Activated CD4-positive, alpha-beta T cell treated with anti-CD3 and anti-CD28 coated beads, Interleukin-2, amount 50 U/mL, for 1 hour (primary cell): ENCODE results near the gene SELPLG.
"Not testable (repeated sequence)": the region's sequence is repeated elsewhere in the genome, so short reads cannot be mapped to it uniquely, and the experiment has no call there.

Source experiments
- DNase-seq: peaks from one replicate; pipeline ENCODE4 v3.0.0-alpha.2; 2020

SELPLG gene

GRCh38 chr12:108655812-108656175 is 22.1 kb upstream of the SELPLG start:
- DNase-seq = not testable (repeated sequence)

- DNase-seq = not testable (repeated sequence)
These were observed 20.9 kb upstream of the SELPLG start for GRCh38 chr12:108654622-108655021.

- no peak for DNase-seq
These were observed 20.2 kb upstream of the SELPLG start for GRCh38 chr12:108653922-108654321.

- no peak for DNase-seq
These were observed 19.4 kb upstream of the SELPLG start for GRCh38 chr12:108653082-108653516.

- no peak for DNase-seq
These were observed 16.4 kb upstream of the SELPLG start for GRCh38 chr12:108650083-108650482.

- DNase-seq = no peak
These were observed 16.0 kb upstream of the SELPLG start for GRCh38 chr12:108649669-108650068.

GRCh38 chr12:108649126-108649525 is 15.4 kb upstream of the SELPLG start:
- no peak for DNase-seq

GRCh38 chr12:108648371-108648770 is 14.7 kb upstream of the SELPLG start:
- no peak for DNase-seq

- DNase-seq = no peak
These were observed 14.0 kb upstream of the SELPLG start for GRCh38 chr12:108647585-108648287.

GRCh38 chr12:108646600-108647579 is 13.2 kb upstream of the SELPLG start:
- DNase-seq = no peak

GRCh38 chr12:108645686-108646599 is 12.2 kb upstream of the SELPLG start:
- no peak for DNase-seq

GRCh38 chr12:108644811-108645120 is 11.1 kb upstream of the SELPLG start:
- no peak for DNase-seq

- no peak for DNase-seq
These were observed 10.5 kb upstream of the SELPLG start for GRCh38 chr12:108643941-108644810.

GRCh38 chr12:108642899-108643654 is 9.4 kb upstream of the SELPLG start:
- DNase-seq = no peak

- DNase-seq = no peak
These were observed 8.7 kb upstream of the SELPLG start for GRCh38 chr12:108642269-108642870.

- no peak for DNase-seq
These were observed 8.0 kb upstream of the SELPLG start for GRCh38 chr12:108641446-108642268.

GRCh38 chr12:108640802-108641445 is 7.2 kb upstream of the SELPLG start:
- no peak for DNase-seq

- no peak for DNase-seq
These were observed 5.5 kb upstream of the SELPLG start for GRCh38 chr12:108638997-108639822.
